HG03354 (cell line): ENCODE measurements around the gene IPO13.

Experiments
- ATAC-seq: cut with Tn5 transposase; IDR thresholded peaks from one replicate; pipeline ENCODE4 v1.9.1; 2021; ENCODE audit warnings: mild to moderate bottlenecking; ENCODE audit not compliant: unreplicated experiment, poor library complexity, severe bottlenecking

The IPO13 gene

DNA sequence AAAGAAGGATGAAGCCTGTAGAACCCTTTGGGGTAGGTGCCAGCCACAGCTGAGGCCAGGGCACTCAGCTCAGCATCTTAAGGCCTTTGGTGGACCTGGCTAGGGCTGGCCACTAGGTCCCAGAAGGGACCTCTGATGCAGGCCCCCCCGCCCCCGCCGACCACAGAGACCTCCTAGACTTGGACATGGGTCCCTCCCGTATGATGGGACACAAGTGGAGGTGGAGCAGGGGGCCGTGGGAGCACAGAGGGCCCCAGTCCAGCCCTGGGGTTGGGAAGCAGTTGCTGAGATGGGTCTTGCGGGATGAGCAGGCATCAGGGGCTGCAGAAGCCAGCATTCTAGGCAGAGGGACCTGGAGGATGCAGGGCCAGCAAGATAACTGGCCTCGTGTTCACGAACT is 35.5 kb downstream of the IPO13 start:
- no peak for ATAC-seq

DNA sequence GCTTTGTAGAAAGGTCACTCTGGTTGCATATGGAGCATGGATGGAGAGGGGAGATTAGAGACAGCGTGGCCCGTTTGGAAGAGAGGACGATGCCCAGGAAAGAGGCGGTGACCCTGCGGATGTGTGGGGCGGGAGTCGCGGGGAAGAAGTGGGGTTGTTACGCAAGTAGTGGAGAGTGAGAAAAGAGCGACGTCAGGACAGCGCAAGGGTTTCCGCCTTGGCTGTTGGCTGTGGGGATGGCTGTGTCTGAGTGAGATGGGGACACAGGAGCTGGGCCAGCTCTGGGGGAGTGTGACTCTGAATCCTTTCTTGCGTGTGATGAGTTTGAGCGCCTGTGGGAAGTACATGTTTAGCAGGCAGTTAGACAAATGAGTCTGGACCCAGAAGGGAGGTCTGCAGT is 36.1 kb downstream of the IPO13 start:
- ATAC-seq, result no peak

DNA sequence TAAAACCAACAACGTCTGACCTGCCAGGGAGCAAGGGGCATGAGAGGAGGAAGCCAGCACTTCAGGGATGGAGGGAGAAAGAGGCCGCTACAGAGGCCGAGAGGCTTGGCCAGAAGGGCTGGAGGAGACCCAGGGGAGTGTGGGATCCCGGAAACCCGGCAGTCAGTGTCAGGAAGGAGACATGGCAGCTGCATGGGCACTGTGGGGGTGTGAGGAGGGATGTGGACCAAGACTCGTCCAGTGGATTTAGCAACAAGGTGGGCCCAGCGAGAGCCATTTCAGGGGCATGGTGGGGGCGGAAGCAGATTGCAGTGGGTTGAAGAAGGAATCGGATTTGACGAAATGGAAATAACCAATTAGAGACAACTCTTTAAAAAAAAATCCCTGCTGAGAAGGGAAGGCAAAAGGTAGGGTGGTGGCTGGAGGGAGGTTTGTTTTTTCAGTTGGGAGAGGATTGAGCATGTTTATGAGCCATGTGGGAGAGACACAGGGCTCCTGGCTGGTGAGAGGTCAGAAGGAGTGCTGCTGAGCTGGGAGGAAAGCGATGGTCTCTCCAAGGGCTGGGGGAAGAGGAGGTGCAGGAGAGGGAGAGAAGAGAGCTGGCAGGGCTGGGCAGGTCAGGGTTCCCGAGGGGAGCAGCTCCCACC is 36.6 kb downstream of the IPO13 start:
- ATAC-seq, result no peak

DNA sequence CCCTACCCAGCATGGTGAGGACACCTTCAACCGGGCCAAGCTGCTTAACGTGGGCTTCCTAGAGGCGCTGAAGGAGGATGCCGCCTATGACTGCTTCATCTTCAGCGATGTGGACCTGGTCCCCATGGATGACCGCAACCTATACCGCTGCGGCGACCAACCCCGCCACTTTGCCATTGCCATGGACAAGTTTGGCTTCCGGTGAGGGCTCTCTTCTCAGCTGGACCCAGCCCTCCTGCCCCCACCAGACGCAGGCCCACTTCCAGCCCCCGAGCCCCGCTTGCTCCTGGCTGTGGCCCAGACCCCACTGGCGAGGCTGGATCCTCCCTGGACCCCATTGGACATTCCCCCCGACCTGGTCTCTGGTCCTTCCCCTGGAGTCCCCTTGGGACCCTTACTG is 38.1 kb downstream of the IPO13 start:
- no peak for ATAC-seq

DNA sequence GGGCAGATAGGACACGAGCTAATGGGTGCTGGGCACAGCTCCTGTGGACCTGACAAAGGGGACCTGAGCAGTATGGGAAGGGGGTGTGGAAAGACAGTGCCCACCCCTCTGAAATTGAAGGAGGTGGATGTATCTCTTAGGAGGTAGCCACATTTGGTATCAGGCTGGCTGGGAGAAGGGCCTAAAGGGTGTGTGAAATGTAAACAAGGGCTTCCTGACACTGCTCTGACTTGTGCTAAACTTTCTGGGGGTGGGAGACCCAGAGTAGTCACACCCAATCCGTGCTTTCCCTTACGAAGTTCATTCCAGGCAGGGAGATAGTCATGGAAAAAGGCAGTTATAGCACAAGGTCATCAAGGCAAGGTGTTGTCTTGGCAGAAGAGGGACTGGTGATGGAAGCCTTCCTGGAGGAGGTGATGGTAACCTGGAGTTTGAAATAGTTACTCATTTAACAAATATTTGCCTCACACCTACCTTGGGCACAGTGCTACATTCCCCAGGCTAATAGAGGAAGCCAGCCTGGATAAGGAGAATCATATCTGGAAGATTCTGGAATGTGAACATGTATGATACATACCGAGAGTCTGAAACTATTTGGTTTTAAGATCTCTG is 39.3 kb downstream of the IPO13 start:
- no peak for ATAC-seq

DNA sequence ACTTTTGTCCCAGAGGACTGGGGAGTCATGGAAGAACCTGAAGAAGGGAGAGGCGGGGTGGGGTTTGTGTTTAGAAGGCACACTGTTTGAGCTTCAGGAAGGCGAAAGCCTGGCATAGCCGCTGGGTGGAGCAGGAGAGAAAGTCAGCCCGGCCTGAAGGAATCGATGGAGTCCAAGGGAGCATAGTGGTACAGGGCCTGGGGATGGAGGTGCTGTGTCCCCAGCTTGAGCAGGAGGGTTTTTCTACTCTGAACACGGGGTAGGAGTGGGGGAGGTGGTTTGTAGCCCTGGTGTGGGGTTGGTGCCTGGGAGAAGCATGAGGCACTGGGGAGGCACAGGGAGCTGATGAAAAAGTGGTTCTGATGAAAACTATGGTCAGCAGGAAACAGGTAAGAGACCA is 40.0 kb downstream of the IPO13 start:
- ATAC-seq, result no peak

DNA sequence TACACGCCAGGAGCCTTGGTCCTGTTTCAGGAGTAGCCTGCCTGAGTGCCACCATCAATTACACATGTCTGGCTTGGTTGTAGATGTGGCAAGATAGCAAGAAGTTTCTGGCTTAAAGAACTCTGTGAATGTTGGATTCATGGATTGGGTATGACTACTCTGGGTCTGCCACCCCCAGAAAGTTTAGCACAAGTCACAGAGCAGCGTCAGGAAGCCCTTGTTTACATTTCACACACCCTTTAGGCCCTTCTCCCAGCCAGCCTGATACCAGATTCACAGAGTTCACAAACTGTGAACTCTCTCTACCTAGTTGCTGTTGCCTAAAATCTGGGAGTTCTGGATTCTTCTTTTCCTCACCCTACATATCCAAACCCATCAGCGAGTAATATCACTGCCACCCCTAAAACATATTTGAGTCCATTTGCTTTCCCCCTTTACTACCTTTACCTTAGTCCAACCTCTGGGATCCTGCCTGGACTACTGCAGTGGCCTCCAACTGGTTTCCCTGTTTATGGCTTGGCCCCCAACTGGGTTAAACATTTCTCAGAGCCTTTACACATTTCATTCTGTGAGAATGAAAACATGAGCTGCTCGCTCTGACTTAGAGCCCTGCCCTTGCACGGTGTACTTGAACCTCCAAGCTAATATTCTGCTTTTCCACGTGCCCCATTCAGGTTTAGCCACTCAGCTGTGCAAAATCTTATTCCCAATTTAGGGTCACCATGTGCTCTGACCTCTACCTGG is 40.6 kb downstream of the IPO13 start:
- no peak for ATAC-seq

DNA sequence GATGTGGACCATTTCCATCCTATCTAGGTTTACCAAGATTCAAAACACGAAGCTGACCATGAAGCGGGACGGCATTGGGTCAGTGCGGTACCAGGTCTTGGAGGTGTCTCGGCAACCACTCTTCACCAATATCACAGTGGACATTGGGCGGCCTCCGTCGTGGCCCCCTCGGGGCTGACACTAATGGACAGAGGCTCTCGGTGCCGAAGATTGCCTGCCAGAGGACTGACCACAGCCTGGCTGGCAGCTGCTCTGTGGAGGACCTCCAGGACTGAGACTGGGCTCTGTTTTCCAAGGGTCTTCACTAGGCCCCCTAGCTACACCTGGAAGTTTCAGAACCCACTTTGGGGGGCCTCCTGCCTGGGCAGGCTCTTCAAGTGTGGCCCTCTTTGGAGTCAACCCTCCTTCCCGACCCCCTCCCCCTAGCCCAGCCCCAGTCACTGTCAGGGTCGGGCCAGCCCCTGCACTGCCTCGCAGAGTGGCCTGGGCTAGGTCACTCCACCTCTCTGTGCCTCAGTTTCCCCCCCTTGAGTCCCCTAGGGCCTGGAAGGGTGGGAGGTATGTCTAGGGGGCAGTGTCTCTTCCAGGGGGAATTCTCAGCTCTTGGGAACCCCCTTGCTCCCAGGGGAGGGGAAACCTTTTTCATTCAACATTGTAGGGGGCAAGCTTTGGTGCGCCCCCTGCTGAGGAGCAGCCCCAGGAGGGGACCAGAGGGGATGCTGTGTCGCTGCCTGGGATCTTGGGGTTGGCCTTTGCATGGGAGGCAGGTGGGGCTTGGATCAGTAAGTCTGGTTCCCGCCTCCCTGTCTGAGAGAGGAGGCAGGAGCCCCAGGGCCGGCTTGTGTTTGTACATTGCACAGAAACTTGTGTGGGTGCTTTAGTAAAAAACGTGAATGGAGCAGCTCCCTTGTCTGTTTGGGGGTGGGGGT is 43.8 kb downstream of the IPO13 start:
- no peak for ATAC-seq

DNA sequence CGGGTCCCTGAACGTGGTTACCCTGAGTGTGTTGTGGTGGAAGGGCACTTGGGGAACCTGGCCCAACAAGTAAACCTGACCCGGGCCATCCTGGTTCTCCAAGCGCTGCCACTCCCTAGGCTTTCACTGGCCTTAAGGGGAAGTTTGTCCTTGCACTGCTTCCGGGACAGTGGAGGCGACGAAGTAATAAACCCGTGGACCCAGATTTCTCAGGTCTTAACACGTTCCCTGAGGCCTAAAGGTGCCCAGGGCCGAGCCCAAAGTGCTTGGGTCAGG is 44.4 kb downstream of the IPO13 start:
- peak; percentile 2 for ATAC-seq

DNA sequence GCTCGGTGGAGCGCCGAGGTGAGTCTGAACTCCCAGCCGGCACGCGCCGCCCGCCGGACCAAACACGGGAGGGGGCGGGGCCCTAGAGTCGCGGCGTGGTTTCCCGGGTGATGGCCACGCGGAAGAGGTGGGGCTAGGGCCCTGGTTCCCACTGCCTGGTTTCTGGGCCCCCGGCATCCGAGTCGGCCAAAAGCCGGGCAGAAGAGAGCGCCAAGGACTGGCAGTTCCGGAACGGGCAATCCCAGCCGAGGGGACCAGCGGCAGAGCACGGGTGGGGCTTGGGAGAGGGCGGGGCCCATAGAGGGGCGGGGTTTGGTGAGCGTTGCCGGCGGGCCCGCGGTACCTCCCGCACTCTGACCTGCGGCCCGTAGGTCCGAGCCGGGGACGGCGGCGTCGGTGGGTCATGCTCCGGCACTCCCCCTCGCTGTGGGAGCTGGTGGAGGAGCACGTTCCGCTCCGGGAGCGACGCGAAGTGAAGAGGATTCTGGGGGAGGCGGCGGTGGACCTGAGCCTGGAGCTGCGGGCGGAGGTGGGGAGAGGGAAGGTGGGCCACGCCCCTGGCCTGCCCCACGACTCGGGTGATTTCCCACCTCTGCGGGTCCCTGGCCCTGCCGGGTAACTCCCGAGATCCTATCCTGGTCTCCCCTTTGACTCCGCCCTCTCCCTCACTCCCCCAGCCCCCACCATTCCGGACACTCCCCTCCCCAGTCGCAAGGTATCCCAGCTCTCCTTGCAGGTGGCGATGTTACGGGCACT is 44.9 kb downstream of the IPO13 start, which contains the start of gene CCDC24:
Gene CCDC24, plus strand, starts transcription at position 124 of the 756 bp plus-strand sequence. Its CDS starts 280 bp downstream, at position 404.
- ATAC-seq, result peak; percentile 81

DNA sequence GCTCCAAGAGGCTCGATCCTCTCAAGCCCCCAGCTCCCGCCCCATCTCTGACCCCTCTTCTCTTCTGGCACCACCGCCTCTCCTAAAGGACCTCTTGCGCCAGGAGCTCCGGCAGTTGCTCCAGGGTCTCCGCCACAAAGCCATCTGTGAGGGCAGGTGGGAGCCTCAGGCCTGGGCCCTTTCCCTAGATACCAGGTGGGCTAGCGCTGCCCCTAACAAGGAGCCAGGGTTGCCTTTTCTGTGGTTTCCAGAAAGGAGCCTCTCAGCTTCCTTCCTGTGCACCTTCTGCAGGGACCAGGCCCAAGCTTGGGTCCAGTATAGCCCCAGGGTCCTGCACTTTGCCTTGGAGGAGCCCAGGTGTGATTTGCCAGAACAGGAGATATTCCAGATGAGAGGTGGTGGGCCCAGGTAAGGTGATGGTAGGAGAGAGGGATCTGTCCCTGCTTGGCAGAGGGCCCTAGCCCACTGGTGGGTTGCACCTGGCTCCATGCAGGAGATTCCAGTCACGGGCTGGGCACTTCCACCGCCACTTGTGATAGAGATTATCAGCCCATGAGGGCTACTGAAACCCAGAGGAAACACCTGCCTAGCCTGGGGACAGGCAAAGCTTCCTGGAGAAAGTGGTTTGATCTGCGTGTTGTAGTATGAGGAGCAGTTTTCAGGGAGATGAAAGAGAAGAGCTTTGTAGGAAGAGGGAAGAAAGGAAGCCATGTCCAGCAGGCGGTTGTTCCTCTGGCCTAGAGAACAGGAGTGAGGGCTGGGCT is 45.7 kb downstream of the IPO13 start:
- no peak for ATAC-seq

DNA sequence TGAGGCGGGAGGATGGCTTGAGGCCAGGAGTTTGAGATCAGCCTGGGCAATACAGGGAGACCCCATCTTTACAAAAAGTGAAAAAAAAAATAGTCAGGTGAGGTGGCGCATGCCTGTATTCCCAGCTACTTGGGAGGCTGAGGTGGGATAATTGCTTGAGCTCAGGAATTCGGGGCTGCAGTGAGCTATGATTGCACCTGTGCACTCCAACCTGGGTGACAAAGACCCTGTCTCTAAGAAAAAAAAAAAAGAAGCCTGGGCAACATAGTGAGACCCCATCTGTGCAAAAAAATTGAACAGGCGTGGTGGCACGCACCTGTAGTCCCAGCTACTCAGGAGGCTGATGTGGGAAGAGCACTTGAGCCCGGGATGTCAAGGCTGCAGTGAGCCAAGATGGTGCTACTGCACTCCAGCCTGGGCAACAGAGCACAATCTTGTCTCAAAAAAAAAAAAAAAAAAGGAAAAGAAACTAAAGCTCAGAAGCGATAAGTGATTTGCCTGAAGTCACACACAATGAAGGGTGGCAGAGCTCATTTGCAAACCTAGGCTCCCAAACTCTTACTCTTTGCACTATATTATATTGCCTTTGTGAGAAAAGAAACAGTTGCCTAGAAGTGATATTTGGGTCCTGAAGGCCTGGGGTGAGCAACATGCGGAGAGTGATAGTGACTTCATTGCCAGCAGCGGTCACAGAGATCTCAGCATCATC is 46.6 kb downstream of the IPO13 start:
- ATAC-seq, result no peak

DNA sequence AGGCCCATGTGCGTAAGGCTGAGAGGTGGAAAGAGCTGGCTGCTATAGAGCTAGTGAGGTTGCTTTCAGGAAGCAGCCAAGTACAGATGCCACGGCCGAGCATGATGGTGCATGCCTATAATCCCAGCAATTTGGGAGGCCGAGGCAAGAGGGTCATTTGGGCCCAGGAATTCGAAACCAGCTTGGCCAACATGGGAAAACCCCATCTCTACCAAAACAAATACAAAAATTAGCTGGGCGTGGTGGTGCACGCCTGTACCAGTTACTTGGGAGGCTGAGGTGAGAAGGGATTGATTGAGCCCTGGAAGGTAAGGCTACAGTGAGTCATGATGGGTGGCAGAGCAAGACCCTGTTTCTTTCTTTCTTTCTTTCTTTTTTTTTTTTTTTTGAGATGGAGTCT is 47.3 kb downstream of the IPO13 start:
- no peak for ATAC-seq

DNA sequence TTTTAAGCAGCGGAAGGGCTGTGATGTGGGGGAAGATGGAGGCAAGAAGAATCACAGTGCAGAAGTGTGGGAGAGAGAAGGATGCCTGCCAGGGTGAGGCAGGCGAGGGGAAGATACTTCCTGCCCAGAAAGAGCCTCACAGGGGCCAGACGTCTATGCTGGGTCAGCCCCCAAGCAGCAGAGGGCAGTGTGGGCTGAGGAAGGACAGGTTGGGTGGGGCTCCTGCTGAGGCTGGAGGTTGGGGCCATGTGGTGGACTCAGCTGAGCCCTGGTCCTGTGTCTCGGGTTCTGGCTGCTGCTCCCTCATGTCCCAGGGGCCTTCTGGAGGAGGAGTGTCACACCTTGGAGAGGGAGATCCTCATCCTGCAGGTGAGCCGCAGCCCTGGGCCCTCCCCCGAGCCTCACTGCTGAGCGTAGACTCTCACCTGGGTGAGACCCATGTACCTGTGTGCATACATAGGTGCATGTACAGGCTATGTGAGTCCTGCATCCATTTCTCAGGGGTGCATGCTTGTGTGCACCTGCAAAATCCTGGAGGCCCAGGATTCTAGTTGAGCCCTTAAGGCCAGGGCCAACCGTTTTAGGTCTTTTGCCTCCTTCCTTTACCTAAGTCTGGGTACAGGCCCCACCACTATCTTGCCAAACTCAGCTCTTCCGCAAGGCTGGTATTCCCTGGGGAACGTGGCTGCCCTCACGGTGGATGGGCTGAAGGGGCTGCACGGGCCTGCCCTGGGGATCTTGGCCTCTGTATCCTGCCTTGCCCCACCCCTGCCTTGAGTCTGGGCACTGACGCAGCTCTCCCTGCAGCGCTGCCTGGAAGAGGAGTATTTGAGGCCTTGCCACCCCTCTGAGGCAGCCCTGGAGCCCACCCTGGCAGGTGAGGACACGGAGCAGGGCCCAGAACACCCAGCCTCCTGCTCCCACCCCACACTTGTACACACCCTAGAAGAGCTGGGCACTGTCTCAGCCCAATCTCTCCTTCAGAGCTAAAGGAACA is 48.3 kb downstream of the IPO13 start:
- ATAC-seq, result no peak

DNA sequence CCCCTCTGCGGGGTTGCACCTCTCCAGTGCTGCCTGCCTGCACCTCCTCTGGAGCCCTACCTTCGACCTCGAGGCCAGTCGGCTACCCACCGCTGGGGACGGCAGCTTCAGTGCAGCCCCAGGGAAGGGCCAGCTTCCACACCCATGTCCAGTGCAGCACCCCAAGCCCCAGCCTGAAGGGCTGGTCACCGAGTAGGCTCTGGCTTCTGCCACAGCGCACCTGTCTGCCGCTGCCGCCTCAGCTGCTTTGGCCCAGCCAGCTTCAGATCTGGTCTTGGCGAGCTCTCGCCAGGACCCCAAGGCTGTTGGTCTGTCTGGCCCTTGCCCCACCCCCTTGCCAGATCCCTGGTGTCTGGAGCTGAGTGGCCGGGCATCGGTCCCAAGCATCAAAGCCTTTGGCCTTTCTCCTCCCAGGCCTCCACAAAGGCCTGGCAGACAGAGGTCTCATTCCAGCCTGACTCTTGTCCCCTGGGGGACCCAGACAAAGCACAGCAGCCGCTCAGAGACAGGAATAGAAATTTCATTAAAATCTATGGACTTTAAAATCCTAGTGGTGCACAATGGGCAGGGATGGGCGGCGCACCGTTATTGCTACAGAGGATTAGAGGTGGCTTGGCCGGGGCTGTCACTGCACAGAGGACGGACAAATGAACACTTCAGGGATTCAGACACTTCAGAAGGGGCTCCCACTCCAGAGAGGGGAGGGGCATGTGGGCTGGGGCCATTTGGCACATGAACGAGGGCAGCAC is 49.4 kb downstream of the IPO13 start:
- ATAC-seq, result no peak

DNA sequence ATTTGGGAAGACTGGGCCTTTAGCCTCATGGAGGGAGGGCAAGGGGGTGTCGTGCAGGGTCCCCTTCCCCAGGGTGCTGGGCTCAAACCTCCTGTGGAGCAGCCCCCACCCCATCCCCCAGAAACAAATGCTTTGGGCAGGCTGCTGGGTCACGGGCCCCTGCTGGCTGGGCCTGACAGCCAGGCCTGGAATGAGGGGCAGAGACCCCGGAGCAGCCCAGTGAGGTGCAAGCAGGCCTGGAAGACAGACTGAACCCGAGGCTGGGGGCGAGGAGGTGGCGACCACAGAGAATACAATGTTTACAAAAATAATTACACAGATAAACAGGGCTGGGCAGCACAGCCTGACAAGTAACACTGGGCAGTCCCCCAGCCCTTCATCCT is 50.0 kb downstream of the IPO13 start:
- ATAC-seq, result no peak
